Measurements from ENCODE around the gene TIAM2. TPM values are rescaled to one million over a fixed set of nuclear protein-coding genes. Genes with fewer than 3 reads are reported as not detected.

The TIAM2 gene
- total and polyA plus RNA-seq, 8 donors: 1.1 to 44.2 (median 5.5) TPM

DNA sequence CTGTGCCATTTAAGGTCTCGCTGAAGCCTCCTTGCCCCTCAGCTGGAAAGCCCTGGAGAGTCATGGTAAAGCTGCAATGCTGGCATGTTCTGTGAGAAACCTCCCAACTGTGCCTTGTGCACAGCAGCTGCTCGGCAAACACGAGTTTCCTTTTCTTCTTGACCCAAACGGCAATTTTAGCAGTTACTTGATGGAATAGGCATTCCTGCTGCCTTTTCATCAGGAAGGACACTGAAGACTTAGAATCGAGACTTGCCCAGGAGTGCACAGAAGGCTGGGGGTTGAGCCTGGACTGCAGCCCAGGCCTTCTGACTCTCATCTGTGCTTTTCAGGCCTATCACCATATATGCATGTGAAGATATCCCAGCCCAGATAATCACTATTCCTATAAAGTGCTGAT, 240.0 kb downstream of the TIAM2 start:
- H3K27ac ChIP-seq: no peak overlapping the region
- peaks cover 0 to 7% (median 0%) of the 10 kb centered on the region in 4 donors for H3K4me1 ChIP-seq
- DNase-seq: peak in 1 of 2 donors; percentile 22
- no peaks in the 10 kb centered on the region for H3K27me3 ChIP-seq
- intact Hi-C loops (cut with DNase I; ENCODE audit: low total_unique reads): no loop called here
- TF ChIP-seq EP300 (IDR thresholded peaks at IDR 0.05) (no peak), POLR2AphosphoS5 (IDR thresholded peaks at IDR 0.05) (no peak), POLR2A (IDR thresholded peaks at IDR 0.05) (no peak)
- TF ChIP-seq, protein P1, sequence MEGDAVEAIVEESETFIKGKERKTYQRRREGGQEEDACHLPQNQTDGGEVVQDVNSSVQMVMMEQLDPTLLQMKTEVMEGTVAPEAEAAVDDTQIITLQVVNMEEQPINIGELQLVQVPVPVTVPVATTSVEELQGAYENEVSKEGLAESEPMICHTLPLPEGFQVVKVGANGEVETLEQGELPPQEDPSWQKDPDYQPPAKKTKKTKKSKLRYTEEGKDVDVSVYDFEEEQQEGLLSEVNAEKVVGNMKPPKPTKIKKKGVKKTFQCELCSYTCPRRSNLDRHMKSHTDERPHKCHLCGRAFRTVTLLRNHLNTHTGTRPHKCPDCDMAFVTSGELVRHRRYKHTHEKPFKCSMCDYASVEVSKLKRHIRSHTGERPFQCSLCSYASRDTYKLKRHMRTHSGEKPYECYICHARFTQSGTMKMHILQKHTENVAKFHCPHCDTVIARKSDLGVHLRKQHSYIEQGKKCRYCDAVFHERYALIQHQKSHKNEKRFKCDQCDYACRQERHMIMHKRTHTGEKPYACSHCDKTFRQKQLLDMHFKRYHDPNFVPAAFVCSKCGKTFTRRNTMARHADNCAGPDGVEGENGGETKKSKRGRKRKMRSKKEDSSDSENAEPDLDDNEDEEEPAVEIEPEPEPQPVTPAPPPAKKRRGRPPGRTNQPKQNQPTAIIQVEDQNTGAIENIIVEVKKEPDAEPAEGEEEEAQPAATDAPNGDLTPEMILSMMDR (IDR thresholded peaks at IDR 0.05): no peak
- WGBS, 5 donors: 54 to 75% (median 62%) methylated on average over 5 of the region's 5 CpGs
- peaks cover 0 to 6% (median 2%) of the 10 kb centered on the region in 4 donors for H3K9me3 ChIP-seq
- H3K4me3 ChIP-seq: no peak overlapping the region
- H3K36me3 ChIP-seq: no peaks in the 10 kb centered on the region

DNA sequence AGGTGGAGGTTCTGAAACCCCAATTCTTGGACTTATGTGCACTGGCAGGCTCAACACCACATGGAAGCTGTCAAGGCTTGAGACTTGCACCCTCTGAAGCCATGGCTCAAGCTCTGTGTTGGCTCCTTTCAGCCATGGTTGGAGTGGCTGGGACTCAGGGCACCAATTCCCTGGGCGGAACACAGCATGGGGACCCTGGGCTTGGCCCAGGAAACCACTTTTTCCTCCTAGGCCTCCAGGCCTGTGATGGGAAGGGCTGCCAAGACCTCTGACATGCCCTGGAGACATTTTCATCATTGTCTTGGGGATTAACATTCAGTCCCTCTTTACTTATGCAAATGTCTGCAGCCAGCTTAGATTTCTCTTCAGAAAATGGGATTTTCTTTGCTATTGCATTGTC, 242.5 kb downstream of the TIAM2 start:
- Histone ChIP-seq H3K27ac (no peak overlapping the region), H3K27me3 (no peaks in the 10 kb centered on the region), H3K9me3 (peaks cover 0 to 6% (median 2%) of the 10 kb centered on the region in 4 donors), H3K4me3 (no peak overlapping the region), H3K36me3 (peaks cover 0 to 7% (median 3%) of the 10 kb centered on the region in 4 donors), H3K4me1 (peaks cover 0 to 7% (median 0%) of the 10 kb centered on the region in 4 donors)
- intact Hi-C loops (cut with DNase I; ENCODE audit: low total_unique reads): no loop called here
- DNase-seq: no peak
- 57 to 100% (median 98%) methylated on average over 1 of the region's 1 CpG for WGBS, 5 donors
- TF ChIP-seq EP300 (IDR thresholded peaks at IDR 0.05) (no peak), POLR2A (IDR thresholded peaks at IDR 0.05) (no peak), POLR2AphosphoS5 (IDR thresholded peaks at IDR 0.05) (no peak)
- TF ChIP-seq, protein P1 (IDR thresholded peaks at IDR 0.05): no peak

DNA sequence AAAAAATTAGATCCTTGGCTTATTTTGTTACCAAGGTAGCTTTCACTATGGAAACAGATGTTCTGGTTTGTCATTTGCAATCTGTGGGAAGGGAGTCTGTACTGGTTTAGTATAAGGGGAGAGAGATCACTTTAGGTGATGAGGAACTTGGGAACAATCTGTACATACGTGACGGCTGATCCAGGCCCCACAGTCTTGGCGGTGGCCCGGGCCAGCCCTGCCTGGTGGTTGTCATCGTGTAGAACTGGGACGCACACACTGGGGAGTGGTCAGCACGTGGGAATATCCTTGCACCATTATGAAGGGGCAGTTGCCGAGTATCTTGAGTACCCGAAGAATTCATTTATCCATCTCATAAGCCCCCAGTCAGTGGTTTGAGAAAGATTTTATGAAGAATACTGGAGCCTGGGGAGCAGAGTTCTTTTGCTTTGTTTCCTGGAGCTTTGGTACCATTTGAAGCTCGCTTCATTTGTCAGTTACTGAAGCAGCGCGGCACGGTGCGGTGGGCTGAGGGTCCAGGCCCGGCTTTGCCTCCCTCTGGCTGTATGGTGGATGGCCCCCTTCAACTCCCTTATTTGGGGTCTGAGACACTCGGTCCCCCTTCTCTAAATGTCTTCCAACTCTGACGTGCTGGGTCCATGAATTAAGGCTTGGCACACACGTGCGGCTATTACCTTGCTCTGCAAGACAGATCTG, 245.9 kb downstream of the TIAM2 start:
- no peak for TF ChIP-seq POLR2AphosphoS5 (IDR thresholded peaks at IDR 0.05)
- TF ChIP-seq POLR2A (IDR thresholded peaks at IDR 0.05): no peak
- no peak for TF ChIP-seq EP300 (IDR thresholded peaks at IDR 0.05)
- TF ChIP-seq, protein P1 (IDR thresholded peaks at IDR 0.05): no peak
- peaks cover 0 to 6% (median 2%) of the 10 kb centered on the region in 4 donors for H3K9me3 ChIP-seq
- no peak overlapping the region for H3K4me3 ChIP-seq
- H3K27ac ChIP-seq: no peak overlapping the region
- H3K27me3 ChIP-seq: no peaks in the 10 kb centered on the region
- no peak for DNase-seq
- no peaks in the 10 kb centered on the region for H3K4me1 ChIP-seq
- H3K36me3 ChIP-seq: peaks cover 0 to 8% (median 7%) of the 10 kb centered on the region in 4 donors
- 93 to 97% (median 96%) methylated on average over 19 of the region's 19 CpGs for WGBS, 5 donors
- intact Hi-C loops (cut with DNase I; ENCODE audit: low total_unique reads): no loop called here

DNA sequence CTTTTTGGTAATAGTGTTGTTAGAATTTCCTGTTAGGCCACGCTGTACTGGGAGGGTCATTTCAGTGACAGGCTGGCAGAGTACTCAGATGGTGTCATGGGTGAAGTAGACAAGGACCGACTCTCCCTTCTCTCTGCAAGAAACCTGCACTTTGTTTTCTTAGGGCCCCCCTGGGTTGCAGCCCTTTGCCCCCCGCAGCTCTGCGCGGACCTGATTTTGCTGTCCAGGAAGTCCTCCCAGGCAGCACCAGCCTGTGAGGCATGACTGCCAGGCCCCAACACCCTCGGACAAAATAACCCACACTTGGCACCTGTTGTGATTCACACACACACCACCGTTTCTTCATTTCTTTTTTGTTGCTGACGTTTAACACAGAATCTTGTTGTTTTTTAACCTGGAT, 246.9 kb downstream of the TIAM2 start:
- intact Hi-C loops (cut with DNase I; ENCODE audit: low total_unique reads): no loop called here
- Histone ChIP-seq H3K4me3 (no peak overlapping the region), H3K27ac (no peak overlapping the region), H3K27me3 (no peaks in the 10 kb centered on the region), H3K9me3 (peaks cover 0 to 6% (median 2%) of the 10 kb centered on the region in 4 donors), H3K4me1 (no peaks in the 10 kb centered on the region), H3K36me3 (peaks cover 0 to 11% (median 7%) of the 10 kb centered on the region in 4 donors)
- TF ChIP-seq POLR2AphosphoS5 (IDR thresholded peaks at IDR 0.05): no peak
- no peak for DNase-seq
- WGBS, 5 donors: 79 to 88% (median 83%) methylated on average over 8 of the region's 8 CpGs

DNA sequence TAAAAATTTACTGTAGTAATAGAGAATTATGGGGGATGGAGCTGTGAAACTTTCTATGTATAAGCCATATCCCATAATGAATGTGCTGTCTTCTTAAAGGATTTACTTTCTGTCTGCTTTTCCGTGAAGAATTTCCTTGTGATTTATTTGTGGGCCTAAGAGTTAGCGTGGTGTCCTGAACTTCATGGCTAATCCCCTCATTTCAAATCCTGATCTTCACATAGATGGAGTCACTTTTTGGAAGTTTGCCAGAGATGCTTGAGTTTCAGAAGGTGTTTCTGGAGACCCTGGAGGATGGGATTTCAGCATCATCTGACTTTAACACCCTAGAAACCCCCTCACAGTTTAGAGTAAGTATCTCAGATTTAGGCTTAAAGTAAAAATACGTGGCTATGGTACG, 249.3 kb downstream of the TIAM2 start:
- H3K4me3 ChIP-seq: no peak overlapping the region
- H3K36me3 ChIP-seq: peaks cover 0 to 11% (median 9%) of the 10 kb centered on the region in 4 donors
- H3K27ac ChIP-seq: no peak overlapping the region
- TF ChIP-seq POLR2AphosphoS5 (IDR thresholded peaks at IDR 0.05) (no peak), EP300 (IDR thresholded peaks at IDR 0.05) (no peak), POLR2A (IDR thresholded peaks at IDR 0.05) (no peak)
- TF ChIP-seq, protein P1 (IDR thresholded peaks at IDR 0.05): no peak
- 73 to 88% (median 82%) methylated on average over 4 of the region's 4 CpGs for WGBS, 5 donors
- no peaks in the 10 kb centered on the region for H3K9me3 ChIP-seq
- no peak for DNase-seq
- H3K27me3 ChIP-seq: no peaks in the 10 kb centered on the region
- peaks cover 0 to 13% (median 0%) of the 10 kb centered on the region in 4 donors for H3K4me1 ChIP-seq
- intact Hi-C loops (cut with DNase I; ENCODE audit: low total_unique reads): no loop called here
